DND-41 (cell line): Measurements from ENCODE around the gene CNOT1.

Source experiments
- EZH2 ChIP-seq: IDR thresholded peaks from 3 replicates; pipeline ENCODE4 v1.6.1; 2012; ENCODE audit warnings: borderline replicate concordance, low read depth, mild to moderate bottlenecking, moderate library complexity, low read length, inconsistent platforms; ENCODE audit not compliant: severe bottlenecking
- TF ChIP-seq, protein P1 (sequence below): IDR thresholded peaks from 2 replicates; pipeline ENCODE4 v1.5.1; 2012; ENCODE audit warnings: borderline replicate concordance, low read length, moderate library complexity, mild to moderate bottlenecking; ENCODE audit not compliant: poor library complexity, severe bottlenecking; ENCODE audit errors: extremely low read depth

DNA sequence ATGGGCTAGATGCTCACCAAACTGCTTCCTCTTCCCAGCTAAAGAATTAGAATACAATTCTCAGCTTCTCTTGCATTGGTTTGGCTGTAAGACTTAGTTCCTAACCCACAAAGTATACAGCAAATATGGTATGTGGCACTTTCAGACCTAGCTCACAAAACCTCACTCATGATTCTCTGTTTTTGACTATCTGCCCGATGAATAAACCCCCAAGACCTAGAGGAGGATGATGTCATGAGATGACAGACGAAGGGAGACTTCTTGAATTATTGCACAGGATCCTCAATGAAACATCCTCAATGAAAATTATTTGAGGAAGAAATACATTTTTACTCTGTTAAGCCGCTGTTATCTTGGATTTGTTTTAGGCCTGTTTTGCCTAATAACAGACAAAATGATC is 14.3 kb downstream of the CNOT1 start:
- TF ChIP-seq, protein P1, sequence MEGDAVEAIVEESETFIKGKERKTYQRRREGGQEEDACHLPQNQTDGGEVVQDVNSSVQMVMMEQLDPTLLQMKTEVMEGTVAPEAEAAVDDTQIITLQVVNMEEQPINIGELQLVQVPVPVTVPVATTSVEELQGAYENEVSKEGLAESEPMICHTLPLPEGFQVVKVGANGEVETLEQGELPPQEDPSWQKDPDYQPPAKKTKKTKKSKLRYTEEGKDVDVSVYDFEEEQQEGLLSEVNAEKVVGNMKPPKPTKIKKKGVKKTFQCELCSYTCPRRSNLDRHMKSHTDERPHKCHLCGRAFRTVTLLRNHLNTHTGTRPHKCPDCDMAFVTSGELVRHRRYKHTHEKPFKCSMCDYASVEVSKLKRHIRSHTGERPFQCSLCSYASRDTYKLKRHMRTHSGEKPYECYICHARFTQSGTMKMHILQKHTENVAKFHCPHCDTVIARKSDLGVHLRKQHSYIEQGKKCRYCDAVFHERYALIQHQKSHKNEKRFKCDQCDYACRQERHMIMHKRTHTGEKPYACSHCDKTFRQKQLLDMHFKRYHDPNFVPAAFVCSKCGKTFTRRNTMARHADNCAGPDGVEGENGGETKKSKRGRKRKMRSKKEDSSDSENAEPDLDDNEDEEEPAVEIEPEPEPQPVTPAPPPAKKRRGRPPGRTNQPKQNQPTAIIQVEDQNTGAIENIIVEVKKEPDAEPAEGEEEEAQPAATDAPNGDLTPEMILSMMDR: no peak
- TF ChIP-seq EZH2: no peak
